Panc1 (cell line): Measurements from ENCODE around the gene CDK6.

Experiments
- CTCF ChIP-seq: fragments of 450-650 bp; IDR thresholded peaks from 2 replicates; pipeline ENCODE4 v1.5.1; 2017; ENCODE audit warnings: mild to moderate bottlenecking
- POLR2AphosphoS5 ChIP-seq: IDR thresholded peaks from 2 replicates; pipeline ENCODE4 v1.6.1; 2012; ENCODE audit warnings: mild to moderate bottlenecking, low read depth, low read length, moderate library complexity
- REST ChIP-seq, 2 experiments: IDR thresholded peaks; 2 replicates each; pipeline ENCODE4 v1.6.1; 2011 to 2012; ENCODE audit warnings: low read depth in 2 of 2, control low read depth in 1 of 2, low read length in 1 of 2, mild to moderate bottlenecking in 1 of 2, moderate library complexity in 1 of 2; ENCODE audit not compliant: insufficient read depth in 1 of 2
- SIN3A ChIP-seq: IDR thresholded peaks from 2 replicates; pipeline ENCODE4 v1.6.1; 2012; ENCODE audit warnings: low read depth, mild to moderate bottlenecking, low read length, moderate library complexity, borderline replicate concordance; ENCODE audit not compliant: insufficient read depth

- TF ChIP-seq REST (IDR thresholded peaks at IDR 0.05; ENCODE audit: insufficient read depth in 1 of 2, low read depth in 2 of 2, low read length in 1 of 2) = no peak
- no peak for TF ChIP-seq POLR2AphosphoS5
- TF ChIP-seq CTCF = no peak
- no peak for TF ChIP-seq SIN3A
Observed at GRCh38 chr7:92765725-92766124, 70.6 kb downstream of the CDK6 start.
